Liver (tissue), 9 donors: ENCODE measurements around the gene VASP. TPM values are rescaled to one million over a fixed set of nuclear protein-coding genes. Genes with fewer than 3 reads are reported as not detected.

Experiments used
- DNase-seq: peaks from one replicate; pipeline ENCODE4 v3.0.0-alpha.2; 2017; ENCODE audit warnings: low spot score
- H3K27ac ChIP-seq, 2 donors: one replicate each; pipeline ENCODE4 v1.7.0; 2013; ENCODE audit warnings: inconsistent platforms in 2 of 2, low read length in 2 of 2, control low read depth in 1 of 2, low read depth in 1 of 2, mild to moderate bottlenecking in 1 of 2
- H3K27me3 ChIP-seq, 4 donors: one replicate each; pipeline versions ENCODE4 v1.6.1 to v1.7.0; 2013; ENCODE audit warnings: low read length in 3 of 4, inconsistent platforms in 1 of 4, mild to moderate bottlenecking in 1 of 4, moderate library complexity in 1 of 4; ENCODE audit not compliant: control insufficient read depth in 4 of 4, insufficient read depth in 4 of 4
- H3K36me3 ChIP-seq, 4 donors: one replicate each; pipeline versions ENCODE4 v1.6.1 to v1.7.0; 2013; ENCODE audit warnings: low read length in 3 of 4, mild to moderate bottlenecking in 3 of 4, low read depth in 1 of 4, moderate library complexity in 1 of 4; ENCODE audit not compliant: control insufficient read depth in 4 of 4, insufficient read depth in 3 of 4
- H3K4me1 ChIP-seq, 4 donors: one replicate each; pipeline versions ENCODE4 v1.6.1 to v1.7.0; 2013; ENCODE audit warnings: low read length in 3 of 4, mild to moderate bottlenecking in 3 of 4, moderate library complexity in 1 of 4; ENCODE audit not compliant: control insufficient read depth in 4 of 4, insufficient read depth in 4 of 4
- H3K4me3 ChIP-seq, 3 donors: one replicate each; pipeline versions ENCODE4 v1.6.1 to v1.7.0; 2013; ENCODE audit warnings: low read length in 3 of 3, control low read depth in 1 of 3, low read depth in 1 of 3, mild to moderate bottlenecking in 1 of 3
- H3K9ac ChIP-seq, 2 donors: one replicate each; pipeline ENCODE4 v1.7.0; 2013; ENCODE audit warnings: low read length in 2 of 2, mild to moderate bottlenecking in 2 of 2, moderate library complexity in 2 of 2, control low read depth in 1 of 2, low read depth in 1 of 2
- H3K9me3 ChIP-seq, 4 donors: one replicate each; pipeline versions ENCODE4 v1.6.1 to v1.7.0; 2013; ENCODE audit warnings: low read length in 3 of 4; ENCODE audit not compliant: control insufficient read depth in 4 of 4
- ATF3 ChIP-seq: IDR thresholded peaks from 2 replicates; pipeline ENCODE4 v1.6.1; 2016; ENCODE audit warnings: antibody characterized with exemption
- CTCF ChIP-seq: fragments of 150-350 bp; IDR thresholded peaks from 2 replicates; pipeline ENCODE4 v1.5.1; 2017; ENCODE audit warnings: improper control_type of control experiment, low read depth, low read length; ENCODE audit not compliant: missing input control
- EGR1 ChIP-seq, 2 donors: IDR thresholded peaks; 2 replicates each; pipeline ENCODE4 v1.6.1; 2016 to 2018; ENCODE audit warnings: antibody characterized with exemption in 2 of 2, low read depth in 2 of 2
- GABPA ChIP-seq, 2 donors: IDR thresholded peaks in 1 of 2; conservative IDR thresholded peaks in 1 of 2; 2 replicates each; pipeline ENCODE4 v1.6.1; 2016; ENCODE audit warnings: antibody characterized with exemption in 2 of 2, mild to moderate bottlenecking in 1 of 2, moderate library complexity in 1 of 2
- HNF4A ChIP-seq, 2 donors: conservative IDR thresholded peaks; 2 replicates each; pipeline ENCODE4 v1.6.1; 2016; ENCODE audit warnings: antibody characterized with exemption in 2 of 2, mild to moderate bottlenecking in 2 of 2
- HNF4G ChIP-seq: IDR thresholded peaks from 2 replicates; pipeline ENCODE4 v1.6.1; 2016; ENCODE audit warnings: antibody characterized with exemption
- MAX ChIP-seq: IDR thresholded peaks from 2 replicates; pipeline ENCODE4 v1.6.1; 2016; ENCODE audit warnings: antibody characterized with exemption
- RAD21 ChIP-seq, 2 donors: IDR thresholded peaks; 2 replicates each; pipeline ENCODE4 v1.6.1; 2016; ENCODE audit warnings: antibody characterized with exemption in 2 of 2, mild to moderate bottlenecking in 2 of 2
- REST ChIP-seq: IDR thresholded peaks from 2 replicates; pipeline ENCODE4 v1.6.1; 2016; ENCODE audit warnings: antibody characterized with exemption, mild to moderate bottlenecking
- RXRA ChIP-seq, 2 donors: IDR thresholded peaks; 2 replicates each; pipeline ENCODE4 v1.6.1; 2017 to 2018; ENCODE audit warnings: antibody characterized with exemption in 2 of 2, mild to moderate bottlenecking in 1 of 2
- SP1 ChIP-seq: IDR thresholded peaks from 2 replicates; pipeline ENCODE4 v1.6.1; 2018; ENCODE audit warnings: antibody characterized with exemption, mild to moderate bottlenecking
- YY1 ChIP-seq: IDR thresholded peaks from 2 replicates; pipeline ENCODE4 v1.6.1; 2016; ENCODE audit warnings: antibody characterized with exemption, mild to moderate bottlenecking
- WGBS: extraction: QIAGEN DNeasy Blood & Tissue Kit; methylation state at CpG from one replicate; pipeline ENCODE4 v1.1.7; 2013; 5-methylcytosine and 5-hydroxymethylcytosine counted together
- polyA plus RNA-seq, 2 donors: library from polyadenylated mRNA; stranded (reverse) in 1 of 2; unstranded in 1 of 2; fragments of 200-250 nt in 1 of 2; fragments of >200 nt in 1 of 2; fragmentation: Nextera tagmentation in 1 of 2; extraction: Ambion mirVana in 1 of 2; gene quantifications; one replicate each; pipeline versions ENCODE4 v1.2.1 to v1.2.3, GENCODE V29; 2013 to 2015
- total RNA-seq, 2 donors: library from RNA; depleted of rRNA; stranded (reverse); fragments of >200 nt; gene quantifications; one replicate each; pipeline ENCODE4 v1.2.3, GENCODE V29; 2014
- donor health status: healthy.
- donor health status: healthy.
- donor health status: healthy.
- donor health status: healthy.
- donor health status: healthy.

The VASP gene
- total and polyA plus RNA-seq, 4 donors, result 7.3 to 29.1 (median 22.7) TPM

GRCh38 chr19:45497791-45498190, 9.5 kb upstream of the VASP start:
- peaks cover 0 to 6% (median 2%) of the 10 kb centered on the region in 4 donors for H3K27me3 ChIP-seq

More at GRCh38 chr19:45497791-45498190, 9.5 kb upstream of the VASP start:
- no peak for DNase-seq
- H3K9ac ChIP-seq, result no peak overlapping the region
- H3K27ac ChIP-seq, result no peak overlapping the region
- no peak overlapping the region for H3K4me3 ChIP-seq
- H3K4me1 ChIP-seq, result peaks cover 18 to 27% (median 26%) of the 10 kb centered on the region in 4 donors
- no peaks in the 10 kb centered on the region for H3K9me3 ChIP-seq
- 26% methylated on average over 16 of the region's 16 CpGs for WGBS
- TF ChIP-seq SP1, result no peak
- no peak for TF ChIP-seq RXRA (IDR thresholded peaks at IDR 0.05)
- no peak for TF ChIP-seq CTCF
- TF ChIP-seq EGR1 (IDR thresholded peaks at IDR 0.05; ENCODE audit: low read depth in 2 of 2), result no peak
- TF ChIP-seq RAD21 (IDR thresholded peaks at IDR 0.05), result no peak
- no peak for TF ChIP-seq REST
- no peak for TF ChIP-seq YY1
- no peak for TF ChIP-seq HNF4G
- TF ChIP-seq ATF3, result no peak
- no peak for TF ChIP-seq GABPA (IDR thresholded peaks at IDR 0.05 in 1 of 2, conservative IDR thresholded peaks at IDR 0.05 in 1 of 2)
- TF ChIP-seq HNF4A (conservative IDR thresholded peaks at IDR 0.05), result no peak
- no peak for TF ChIP-seq MAX
- H3K36me3 ChIP-seq, result no peaks in the 10 kb centered on the region
